A673 (cell line): ENCODE results near the gene ATP1A2.

Experiments
- CTCF ChIP-seq: fragments of 300-800, 200-600 bp; sonication (generic); conservative IDR thresholded peaks from 2 replicates; pipeline ENCODE4 v1.5.1; 2017; ENCODE audit warnings: low read depth, mild to moderate bottlenecking, antibody characterized with exemption, low read length, moderate library complexity, mixed read lengths
- EZH2 ChIP-seq: fragments of 200-600 bp; sonication (generic); IDR thresholded peaks from 2 replicates; pipeline ENCODE4 v1.6.1; 2017; ENCODE audit warnings: borderline replicate concordance, low read depth, mild to moderate bottlenecking, mixed read lengths, antibody characterized with exemption, low read length; ENCODE audit not compliant: poor library complexity, severe bottlenecking

- no peak for TF ChIP-seq CTCF
- TF ChIP-seq EZH2 = no peak
Measured at GRCh38 chr1:160117709-160118183, 2.2 kb downstream of the ATP1A2 start.
